Spleen (tissue), 11 donors: ENCODE data around the gene ALDH1A1. TPM values are rescaled to one million over a fixed set of nuclear protein-coding genes. Genes with fewer than 3 reads are reported as not detected.

Source experiments
- DNase-seq: peaks from one replicate; pipeline ENCODE4 v3.0.0-alpha.2; 2020
- H3K27ac ChIP-seq, 8 donors: fragments of 200-600 bp; sonication (generic) in 7 of 8; 1 replicate in 4 of 8; 2 replicates in 4 of 8; pipeline versions ENCODE4 v1.5.0 to v1.8.0; 2016 to 2021; ENCODE audit warnings: inconsistent platforms in 4 of 8, mild to moderate bottlenecking in 4 of 8, moderate library complexity in 1 of 8
- H3K27me3 ChIP-seq, 7 donors: fragments of 200-600 bp; sonication (generic) in 6 of 7; replicated peaks in 1 of 7; 1 replicate in 4 of 7; 2 replicates in 3 of 7; pipeline versions ENCODE4 v1.5.0 to v1.8.0; 2016 to 2021; ENCODE audit warnings: inconsistent platforms in 3 of 7, mild to moderate bottlenecking in 1 of 7
- H3K36me3 ChIP-seq, 6 donors: fragments of 200-600 bp; sonication (generic) in 5 of 6; 1 replicate in 4 of 6; 2 replicates in 2 of 6; pipeline versions ENCODE4 v1.5.0 to v1.8.0; 2016 to 2021; ENCODE audit warnings: inconsistent platforms in 2 of 6
- H3K4me1 ChIP-seq, 6 donors: fragments of 200-600 bp; sonication (generic) in 5 of 6; 1 replicate in 3 of 6; 2 replicates in 3 of 6; pipeline versions ENCODE4 v1.5.0 to v1.8.0; 2016 to 2021; ENCODE audit warnings: inconsistent platforms in 3 of 6
- H3K4me3 ChIP-seq, 8 donors: fragments of 200-600 bp; sonication (generic) in 7 of 8; 1 replicate in 4 of 8; 2 replicates in 4 of 8; pipeline versions ENCODE4 v1.5.0 to v1.8.0; 2016 to 2021; ENCODE audit warnings: inconsistent platforms in 4 of 8, mild to moderate bottlenecking in 4 of 8, moderate library complexity in 2 of 8
- H3K9me3 ChIP-seq, 8 donors: fragments of 200-600 bp; sonication (generic) in 7 of 8; 1 replicate in 4 of 8; 2 replicates in 4 of 8; pipeline versions ENCODE4 v1.5.0 to v1.8.0; 2016 to 2021; ENCODE audit warnings: inconsistent platforms in 4 of 8
- POLR2A ChIP-seq, 3 donors: fragments of 450-650 bp; IDR thresholded peaks; one replicate each; pipeline ENCODE4 v1.5.1; 2017; ENCODE audit warnings: antibody characterized with exemption in 3 of 3, mild to moderate bottlenecking in 1 of 3
- POLR2AphosphoS5 ChIP-seq, 3 donors: sonication (generic); formaldehyde crosslinking; IDR thresholded peaks; one replicate each; pipeline ENCODE4 v1.5.1; 2017; ENCODE audit warnings: antibody characterized with exemption in 3 of 3
- WGBS, 5 donors: extraction: QIAGEN DNeasy Blood & Tissue Kit in 3 of 5; methylation state at CpG; one replicate each; pipeline versions ENCODE4 v1.1.5 to v1.1.7; 2013 to 2018; 5-methylcytosine and 5-hydroxymethylcytosine counted together
- intact Hi-C: fragments of 100-400 bp; cut with DNase I; formaldehyde crosslinking; loops from one replicate; pipeline ENCODE4 v1.15.0; 2023; ENCODE audit warnings: low total_unique reads
- polyA plus RNA-seq, 3 donors: library from polyadenylated mRNA; stranded (reverse); fragments of 200-250 nt; gene quantifications; one replicate each; pipeline ENCODE4 v1.2.1, GENCODE V29; 2013
- total RNA-seq, 7 donors: library from RNA; depleted of rRNA in 3 of 7; stranded (reverse); fragments of >200 nt in 3 of 7; fragmentation: NEBNext Ultra II Directional in 4 of 7; extraction: Animal tissue kit (Norgen Biotek cat#: 25700) in 4 of 7; gene quantifications; one replicate each; pipeline versions ENCODE4 v1.1.0 to v1.2.1, GENCODE V29; 2016 to 2021
- TF ChIP-seq, protein P1 (sequence below), 11 experiments: fragments of 200-600 bp in 7 of 11; fragments of 450-650 bp in 4 of 11; sonication (generic) in 4 of 11; IDR thresholded peaks in 8 of 11; conservative IDR thresholded peaks in 3 of 11; 1 replicate in 7 of 11; 2 replicates in 4 of 11; pipeline versions ENCODE4 v1.4.0 to v1.8.0; 2016 to 2021; ENCODE audit warnings: antibody characterized with exemption in 11 of 11, inconsistent platforms in 4 of 11, mild to moderate bottlenecking in 1 of 11
- donor health status: healthy with polysubstance abuse.
- donor health status: DM: no; HTN: no; CAD: no; lungs with moderate emphysema.
- donor health status: DM: no; HTN: no; CAD: no.
- donor health status: Bipolar disorder and iron deficiency.
- donor health status: healthy.
- donor health status: DM: no; HTN: no; CAD: no.
- donor health status: DM: yes; HTN: yes; CAD: no.

Gene ALDH1A1
- total and polyA plus RNA-seq, 10 donors = 19.1 to 129 (median 64.4) TPM

GRCh38 chr9:72982146-72982799 is 29.4 kb upstream of the ALDH1A1 start:
- H3K4me1 ChIP-seq = no peaks in the 10 kb centered on the region
- peak overlapping the region in 2 of 8 donors; percentile 27 to 43 for H3K27ac ChIP-seq
- no peak overlapping the region for H3K4me3 ChIP-seq
- no peak for TF ChIP-seq POLR2A (IDR thresholded peaks at IDR 0.05)
- no peaks in the 10 kb centered on the region for H3K27me3 ChIP-seq
- no peaks in the 10 kb centered on the region for H3K36me3 ChIP-seq
- H3K9me3 ChIP-seq = no peaks in the 10 kb centered on the region
- 75 to 93% (median 79%) methylated on average over 5 of the region's 5 CpGs for WGBS, 5 donors
- intact Hi-C loops = no loop called here
- DNase-seq = no peak

- Histone ChIP-seq H3K9me3 (no peaks in the 10 kb centered on the region), H3K27ac (no peak overlapping the region), H3K27me3 (no peaks in the 10 kb centered on the region), H3K4me1 (no peaks in the 10 kb centered on the region), H3K4me3 (no peak overlapping the region), H3K36me3 (no peaks in the 10 kb centered on the region)
- intact Hi-C loops = no loop called here
- WGBS, 5 donors = 71 to 96% (median 87%) methylated on average over 5 of the region's 5 CpGs
- TF ChIP-seq POLR2A (IDR thresholded peaks at IDR 0.05) (no peak), POLR2AphosphoS5 (IDR thresholded peaks at IDR 0.05) (no peak)
- TF ChIP-seq, protein P1, sequence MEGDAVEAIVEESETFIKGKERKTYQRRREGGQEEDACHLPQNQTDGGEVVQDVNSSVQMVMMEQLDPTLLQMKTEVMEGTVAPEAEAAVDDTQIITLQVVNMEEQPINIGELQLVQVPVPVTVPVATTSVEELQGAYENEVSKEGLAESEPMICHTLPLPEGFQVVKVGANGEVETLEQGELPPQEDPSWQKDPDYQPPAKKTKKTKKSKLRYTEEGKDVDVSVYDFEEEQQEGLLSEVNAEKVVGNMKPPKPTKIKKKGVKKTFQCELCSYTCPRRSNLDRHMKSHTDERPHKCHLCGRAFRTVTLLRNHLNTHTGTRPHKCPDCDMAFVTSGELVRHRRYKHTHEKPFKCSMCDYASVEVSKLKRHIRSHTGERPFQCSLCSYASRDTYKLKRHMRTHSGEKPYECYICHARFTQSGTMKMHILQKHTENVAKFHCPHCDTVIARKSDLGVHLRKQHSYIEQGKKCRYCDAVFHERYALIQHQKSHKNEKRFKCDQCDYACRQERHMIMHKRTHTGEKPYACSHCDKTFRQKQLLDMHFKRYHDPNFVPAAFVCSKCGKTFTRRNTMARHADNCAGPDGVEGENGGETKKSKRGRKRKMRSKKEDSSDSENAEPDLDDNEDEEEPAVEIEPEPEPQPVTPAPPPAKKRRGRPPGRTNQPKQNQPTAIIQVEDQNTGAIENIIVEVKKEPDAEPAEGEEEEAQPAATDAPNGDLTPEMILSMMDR (IDR thresholded peaks at IDR 0.05 in 8 of 11, conservative IDR thresholded peaks at IDR 0.05 in 3 of 11) = no peak
- DNase-seq = no peak
Measured at GRCh38 chr9:72981433-72981832, 28.6 kb upstream of the ALDH1A1 start.

GRCh38 chr9:72980600-72981265 is 27.9 kb upstream of the ALDH1A1 start:
- no peaks in the 10 kb centered on the region for H3K9me3 ChIP-seq
- TF ChIP-seq POLR2A (IDR thresholded peaks at IDR 0.05) = no peak
- TF ChIP-seq, protein P1 (IDR thresholded peaks at IDR 0.05 in 8 of 11, conservative IDR thresholded peaks at IDR 0.05 in 3 of 11) = no peak
- no peak for TF ChIP-seq POLR2AphosphoS5 (IDR thresholded peaks at IDR 0.05)
- no peak for DNase-seq

GRCh38 chr9:72980183-72980582 is 27.3 kb upstream of the ALDH1A1 start:
- Histone ChIP-seq H3K4me3 (no peak overlapping the region), H3K4me1 (no peaks in the 10 kb centered on the region), H3K9me3 (no peaks in the 10 kb centered on the region), H3K27me3 (no peaks in the 10 kb centered on the region), H3K36me3 (no peaks in the 10 kb centered on the region), H3K27ac (no peak overlapping the region)
- intact Hi-C loops = no loop called here
- DNase-seq = no peak
- TF ChIP-seq, protein P1 (IDR thresholded peaks at IDR 0.05 in 8 of 11, conservative IDR thresholded peaks at IDR 0.05 in 3 of 11) = no peak
- TF ChIP-seq POLR2A (IDR thresholded peaks at IDR 0.05) = no peak
- no peak for TF ChIP-seq POLR2AphosphoS5 (IDR thresholded peaks at IDR 0.05)
- 89 to 98% (median 97%) methylated on average over 2 of the region's 2 CpGs for WGBS, 5 donors

More at GRCh38 chr9:72980600-72981265, 27.9 kb upstream of the ALDH1A1 start:
- H3K27me3 ChIP-seq = no peaks in the 10 kb centered on the region
- H3K4me3 ChIP-seq = no peak overlapping the region
- no peak overlapping the region for H3K27ac ChIP-seq
- H3K36me3 ChIP-seq = no peaks in the 10 kb centered on the region
- WGBS, 5 donors = 79 to 83% (median 82%) methylated on average over 12 of the region's 12 CpGs
- intact Hi-C loops = no loop called here
- no peaks in the 10 kb centered on the region for H3K4me1 ChIP-seq
